ENCODE data around the gene ATG16L2.

DNA sequence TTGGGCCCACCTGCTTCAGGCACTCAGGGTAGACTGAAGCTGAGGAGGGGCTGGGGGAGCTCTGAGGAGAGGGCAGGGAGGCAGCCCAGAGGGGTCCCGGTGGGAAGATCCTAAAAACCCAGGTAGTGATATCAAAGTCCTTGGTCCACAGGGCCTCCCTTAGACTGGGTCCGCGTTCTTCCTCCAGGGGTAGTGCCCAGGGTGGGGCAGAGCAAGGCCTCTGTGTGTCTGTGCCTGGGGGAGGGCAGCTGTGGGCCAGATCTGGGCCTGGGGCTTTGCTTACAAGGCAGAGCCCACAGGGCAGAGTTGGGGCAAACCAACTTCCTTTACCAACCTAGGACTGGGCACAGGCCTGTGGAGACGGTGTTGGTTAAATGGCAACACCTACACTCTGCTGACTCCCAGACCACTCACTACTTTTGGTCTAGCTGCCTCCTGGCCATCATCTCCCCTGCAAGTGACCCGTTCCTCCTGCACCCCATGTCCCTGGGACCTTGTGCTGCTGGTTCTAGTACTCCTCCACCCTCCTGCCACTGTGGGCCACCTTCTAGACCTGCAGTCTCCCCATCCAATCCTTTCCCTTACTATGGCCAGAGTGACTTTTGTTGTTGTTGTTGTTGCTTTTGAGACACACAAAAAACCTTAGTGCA, 15.8 kb downstream of the ATG16L2 start:
- TF ChIP-seq, protein P1, sequence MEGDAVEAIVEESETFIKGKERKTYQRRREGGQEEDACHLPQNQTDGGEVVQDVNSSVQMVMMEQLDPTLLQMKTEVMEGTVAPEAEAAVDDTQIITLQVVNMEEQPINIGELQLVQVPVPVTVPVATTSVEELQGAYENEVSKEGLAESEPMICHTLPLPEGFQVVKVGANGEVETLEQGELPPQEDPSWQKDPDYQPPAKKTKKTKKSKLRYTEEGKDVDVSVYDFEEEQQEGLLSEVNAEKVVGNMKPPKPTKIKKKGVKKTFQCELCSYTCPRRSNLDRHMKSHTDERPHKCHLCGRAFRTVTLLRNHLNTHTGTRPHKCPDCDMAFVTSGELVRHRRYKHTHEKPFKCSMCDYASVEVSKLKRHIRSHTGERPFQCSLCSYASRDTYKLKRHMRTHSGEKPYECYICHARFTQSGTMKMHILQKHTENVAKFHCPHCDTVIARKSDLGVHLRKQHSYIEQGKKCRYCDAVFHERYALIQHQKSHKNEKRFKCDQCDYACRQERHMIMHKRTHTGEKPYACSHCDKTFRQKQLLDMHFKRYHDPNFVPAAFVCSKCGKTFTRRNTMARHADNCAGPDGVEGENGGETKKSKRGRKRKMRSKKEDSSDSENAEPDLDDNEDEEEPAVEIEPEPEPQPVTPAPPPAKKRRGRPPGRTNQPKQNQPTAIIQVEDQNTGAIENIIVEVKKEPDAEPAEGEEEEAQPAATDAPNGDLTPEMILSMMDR (IDR thresholded peaks at IDR 0.05; ENCODE audit: low read depth, low read length, poor library complexity, severe bottlenecking) = no peak
- TF ChIP-seq EZH2phosphoT487 (IDR thresholded peaks at IDR 0.05; ENCODE audit: borderline replicate concordance, low read length) = no peak

Data from DOHH2 (cell line).